ENCODE data around the gene DCLK1.

DCLK1 gene

DNA sequence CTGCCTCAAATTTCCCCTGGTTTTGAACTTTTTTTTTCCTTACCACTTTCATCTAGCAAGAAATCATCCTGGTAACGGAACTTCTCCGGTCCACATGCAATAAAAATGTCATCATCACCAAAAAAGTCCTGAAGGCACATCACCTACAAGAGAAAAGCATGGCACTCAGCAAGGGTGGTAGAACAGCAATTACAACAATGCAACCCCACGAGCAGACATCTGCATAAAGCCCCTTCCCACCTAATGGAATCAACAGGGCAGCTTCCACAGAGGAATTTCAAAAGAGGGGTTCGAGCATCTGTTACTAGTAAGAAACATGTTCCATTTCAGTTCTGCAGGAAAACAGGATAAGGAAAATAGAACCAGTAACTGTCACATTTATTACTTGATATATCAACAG lies 183.9 kb downstream of the DCLK1 start:
- DNase-seq (ENCODE audit: low read depth in 2 of 2), result no peak

DNA sequence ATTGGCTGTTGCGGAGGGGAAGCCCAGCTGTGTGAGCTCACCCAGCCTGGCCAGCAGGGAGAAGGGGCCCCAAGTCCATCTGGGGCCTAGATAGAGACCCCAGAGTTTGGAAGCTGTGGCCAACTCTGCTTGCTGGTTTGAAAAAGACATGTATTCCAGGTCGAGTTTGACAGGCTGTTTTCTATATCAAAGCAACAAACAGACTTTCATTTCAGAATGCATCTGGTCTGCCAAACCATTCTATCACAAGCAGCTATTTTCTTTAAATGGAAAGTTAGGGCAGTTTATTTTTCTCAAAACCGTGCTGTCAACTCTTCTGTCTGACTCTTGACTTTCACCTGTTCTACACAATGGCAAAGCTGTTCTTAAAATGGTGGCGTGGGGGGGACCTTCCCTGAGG lies 185.8 kb downstream of the DCLK1 start:
- no peak for DNase-seq (ENCODE audit: low read depth in 2 of 2)

DNA sequence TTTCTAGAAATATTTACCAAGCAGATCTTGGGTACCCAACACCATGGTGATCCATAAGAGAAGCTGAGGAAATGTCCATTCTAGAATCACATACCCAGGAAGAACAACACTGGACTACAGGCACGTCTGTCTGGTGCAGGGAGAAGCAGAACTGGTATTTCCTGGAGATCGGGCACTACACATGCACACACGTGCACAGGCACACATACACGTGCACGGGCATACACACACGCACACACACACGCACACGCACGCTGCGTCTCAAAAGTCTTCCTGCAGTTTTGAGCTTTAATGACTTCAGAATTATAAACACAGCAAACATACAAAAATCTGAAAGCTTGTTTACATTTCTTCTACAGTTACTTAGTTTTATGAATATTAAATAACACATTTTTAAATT lies 189.8 kb downstream of the DCLK1 start:
- DNase-seq (ENCODE audit: low read depth in 2 of 2), result no peak

DNA sequence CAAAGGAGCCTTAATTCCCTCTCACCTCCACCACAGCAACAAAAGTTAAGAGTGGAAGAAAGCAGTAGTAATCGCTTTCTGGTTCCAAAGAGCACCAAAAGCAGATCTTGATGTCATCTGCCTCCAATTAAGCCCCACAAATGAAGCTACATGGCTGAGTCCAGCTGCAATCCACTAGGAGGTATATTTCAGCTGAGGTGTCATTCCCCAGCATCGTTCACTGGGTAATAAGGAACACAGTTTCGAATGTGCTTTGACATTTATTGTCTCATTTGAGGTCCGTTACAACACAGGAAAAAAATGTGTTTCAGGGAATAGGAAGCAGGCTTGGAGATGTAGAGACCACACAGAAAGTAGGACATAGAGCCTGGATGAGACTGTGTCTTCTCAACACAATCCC lies 190.4 kb downstream of the DCLK1 start:
- DNase-seq (ENCODE audit: low read depth in 2 of 2), result no peak

DNA sequence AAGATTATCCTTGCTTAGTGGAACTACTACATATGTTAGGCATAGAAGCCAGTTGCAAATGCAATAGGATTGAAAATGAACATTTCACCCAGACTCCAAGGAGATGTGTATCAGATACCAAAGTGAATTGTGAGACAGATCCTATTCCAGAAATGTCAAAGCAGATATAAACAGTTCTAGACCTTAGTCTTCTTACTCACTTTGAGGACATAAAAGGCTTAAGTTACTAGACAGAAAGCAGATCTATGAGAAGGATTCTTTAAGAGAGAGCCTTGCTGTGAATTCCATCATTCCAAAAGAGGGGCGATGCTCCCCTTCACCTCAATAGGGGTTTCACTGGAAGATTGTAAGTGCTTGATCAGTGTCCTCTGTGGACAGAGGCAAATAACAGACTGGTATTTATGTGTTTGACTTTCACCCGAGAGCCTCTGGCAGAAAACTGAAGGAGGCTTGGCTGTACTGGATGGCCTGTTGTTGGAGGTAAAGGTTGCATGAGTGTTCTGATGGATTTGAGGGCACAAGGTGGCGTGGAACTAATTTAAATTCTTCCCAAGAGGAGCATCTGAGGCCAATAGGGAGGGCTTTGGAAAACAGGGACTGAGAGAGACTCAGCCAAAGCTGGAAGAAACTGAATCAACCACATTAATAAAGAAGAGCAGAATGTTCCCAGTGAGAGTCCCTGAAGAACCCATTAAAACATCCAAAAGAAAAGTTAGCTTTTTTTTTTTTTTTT lies 194.8 kb downstream of the DCLK1 start:
- no peak for DNase-seq (ENCODE audit: low read depth in 2 of 2)

DNA sequence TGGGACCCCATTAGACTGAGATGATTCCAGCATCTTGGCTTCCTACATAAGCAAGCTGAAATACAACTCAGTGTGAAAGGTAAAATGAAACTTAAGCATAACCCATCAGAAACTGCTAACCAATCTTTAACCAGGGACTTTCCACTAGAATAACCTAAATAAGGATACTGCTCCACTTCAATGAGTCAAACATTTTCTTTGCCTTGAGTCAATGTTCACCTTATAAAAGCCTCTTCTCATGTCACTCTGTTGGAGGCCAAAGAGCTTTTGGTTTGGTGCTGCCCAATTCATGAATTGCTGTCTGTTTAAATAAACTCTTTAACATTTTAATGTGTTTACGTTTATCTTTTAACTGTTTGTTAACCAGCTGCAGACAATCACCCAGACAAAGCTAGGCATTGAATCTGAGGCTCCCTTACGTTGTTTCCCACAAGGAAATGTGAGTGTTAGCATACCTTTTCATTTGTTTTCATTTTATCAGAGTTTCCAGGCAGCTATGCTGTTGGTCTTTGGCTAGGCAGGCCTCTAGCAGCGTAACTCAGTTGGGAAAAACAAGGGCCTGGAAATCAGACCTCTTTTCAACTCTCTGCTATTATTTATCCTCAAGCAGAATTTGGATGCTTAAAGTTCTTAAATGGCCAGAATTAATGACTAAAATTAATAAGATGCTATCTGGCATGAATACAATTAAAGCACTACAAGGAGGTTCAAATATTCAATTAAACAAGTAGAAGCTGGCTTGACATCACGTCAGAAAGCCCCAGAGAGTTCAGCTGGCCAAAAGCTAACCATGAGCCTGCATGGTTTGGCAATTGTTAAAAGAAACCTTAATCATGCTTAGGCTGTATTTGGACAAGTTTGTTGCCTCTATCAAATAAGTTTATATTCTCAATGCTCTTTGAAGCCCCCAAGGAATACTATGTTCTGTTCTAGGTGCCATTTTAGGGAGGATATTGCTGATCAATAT lies 200.2 kb downstream of the DCLK1 start:
- no peak for DNase-seq (ENCODE audit: low read depth in 2 of 2)

DNA sequence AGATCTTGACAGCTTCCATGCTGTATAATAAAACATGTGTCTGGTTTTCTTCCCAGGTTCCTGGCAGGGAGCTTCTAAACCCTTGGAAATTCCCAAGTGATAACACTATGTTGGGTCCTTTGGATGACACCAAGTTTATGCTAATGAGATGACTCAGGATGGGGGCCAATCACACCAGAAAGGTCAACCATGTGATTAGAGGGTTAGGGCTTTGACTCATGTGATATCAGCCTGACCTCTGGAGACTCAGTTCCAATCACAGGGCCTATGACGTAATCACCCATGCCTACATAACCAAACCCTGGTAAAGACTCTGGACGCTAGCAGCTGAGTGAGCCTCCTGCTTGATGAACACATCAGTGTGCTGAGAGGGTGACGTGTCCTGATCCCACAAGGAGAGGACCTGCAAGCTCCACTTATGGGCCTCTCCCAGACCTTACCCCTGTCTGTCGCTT lies 203.6 kb downstream of the DCLK1 start:
- DNase-seq (ENCODE audit: low read depth in 2 of 2), result no peak

DNA sequence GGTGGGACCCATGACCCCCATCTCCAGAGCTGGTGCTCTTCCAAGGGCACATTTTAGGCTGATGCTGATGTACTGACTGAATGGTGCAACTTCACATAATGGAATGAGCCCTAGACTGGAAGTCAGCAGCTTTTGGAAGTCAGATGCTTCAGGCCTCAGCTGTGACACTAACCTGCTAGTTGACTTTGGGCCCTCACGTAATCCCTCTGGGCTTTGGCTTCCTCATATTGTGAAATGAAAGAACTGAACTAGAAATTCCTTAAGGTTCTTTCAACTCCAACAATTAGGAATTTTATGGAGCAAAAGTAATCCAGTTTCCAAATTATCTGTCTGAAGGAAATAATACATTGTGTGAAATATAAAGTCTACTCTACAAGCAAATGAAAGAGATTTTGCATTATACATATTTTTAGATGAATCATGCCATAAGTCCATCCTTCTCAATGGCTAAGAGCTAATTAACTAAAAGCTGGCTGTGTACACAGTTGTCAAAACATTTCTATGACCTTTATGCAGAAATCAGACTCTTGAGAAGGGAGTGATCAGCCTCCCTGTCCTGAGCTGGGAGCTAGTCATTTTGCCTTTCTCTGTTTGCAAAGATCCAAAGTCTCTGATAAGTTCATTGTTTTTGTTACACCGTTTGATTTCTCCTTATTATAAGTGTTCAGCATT lies 204.2 kb downstream of the DCLK1 start:
- no peak for DNase-seq (ENCODE audit: low read depth in 2 of 2)

DNA sequence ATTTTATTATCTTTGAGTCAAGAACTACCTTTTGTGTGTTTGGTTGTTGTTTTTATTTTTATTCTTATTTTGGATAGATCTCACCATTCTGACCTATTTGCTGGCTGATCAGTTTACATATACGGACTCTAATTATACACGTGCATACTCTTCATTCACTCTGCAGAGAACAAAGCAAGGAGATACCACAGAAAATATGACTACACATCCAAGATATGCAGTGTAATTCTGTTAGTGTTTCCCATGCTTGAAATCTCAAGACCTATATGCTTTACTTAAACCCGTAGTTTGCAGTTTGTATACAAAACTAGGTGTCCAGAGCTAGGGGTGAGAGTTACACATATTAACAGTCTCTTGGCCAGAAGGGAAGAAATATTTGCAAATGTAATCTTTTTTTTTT lies 205.5 kb downstream of the DCLK1 start:
- no peak for DNase-seq (ENCODE audit: low read depth in 2 of 2)

DNA sequence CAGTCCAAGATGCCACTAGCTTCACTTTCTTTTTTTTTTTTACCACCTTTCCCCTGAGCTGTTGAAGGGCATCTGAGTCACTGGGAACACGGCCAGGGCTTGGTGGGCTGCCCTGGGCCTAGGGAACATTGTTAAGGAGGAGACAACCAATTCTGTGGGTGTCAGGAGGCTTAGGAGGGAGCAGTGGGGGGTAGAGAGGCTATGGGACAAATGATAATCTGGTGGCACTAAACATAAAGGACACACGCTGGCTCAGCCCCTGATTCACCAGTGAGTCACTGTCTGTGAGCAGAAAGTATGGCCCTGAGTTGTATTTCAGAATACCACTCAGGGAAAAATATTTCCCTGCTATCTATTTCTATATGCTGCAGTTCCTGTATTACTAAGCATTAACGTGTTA lies 207.8 kb downstream of the DCLK1 start:
- no peak for DNase-seq (ENCODE audit: low read depth in 2 of 2)

DNA sequence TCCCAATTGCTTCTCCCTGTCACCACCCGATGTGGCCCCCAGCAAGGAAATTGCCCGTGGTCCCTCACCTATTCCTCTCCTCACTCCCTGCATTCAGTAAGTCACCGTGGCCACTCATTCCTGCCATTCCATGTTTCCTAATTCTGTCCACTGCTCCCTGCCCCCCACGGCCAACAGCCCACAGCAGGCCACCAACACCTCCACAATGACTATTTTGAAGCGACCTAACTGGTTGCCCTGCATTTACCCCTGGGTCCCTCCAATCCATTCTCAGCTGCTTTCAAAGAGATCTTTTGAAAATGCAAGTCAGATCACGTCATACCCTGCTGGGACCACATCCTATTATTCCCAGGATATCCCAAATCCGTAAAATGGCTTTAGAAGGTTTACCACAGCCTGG lies 210.4 kb downstream of the DCLK1 start:
- no peak for DNase-seq (ENCODE audit: low read depth in 2 of 2)

DNA sequence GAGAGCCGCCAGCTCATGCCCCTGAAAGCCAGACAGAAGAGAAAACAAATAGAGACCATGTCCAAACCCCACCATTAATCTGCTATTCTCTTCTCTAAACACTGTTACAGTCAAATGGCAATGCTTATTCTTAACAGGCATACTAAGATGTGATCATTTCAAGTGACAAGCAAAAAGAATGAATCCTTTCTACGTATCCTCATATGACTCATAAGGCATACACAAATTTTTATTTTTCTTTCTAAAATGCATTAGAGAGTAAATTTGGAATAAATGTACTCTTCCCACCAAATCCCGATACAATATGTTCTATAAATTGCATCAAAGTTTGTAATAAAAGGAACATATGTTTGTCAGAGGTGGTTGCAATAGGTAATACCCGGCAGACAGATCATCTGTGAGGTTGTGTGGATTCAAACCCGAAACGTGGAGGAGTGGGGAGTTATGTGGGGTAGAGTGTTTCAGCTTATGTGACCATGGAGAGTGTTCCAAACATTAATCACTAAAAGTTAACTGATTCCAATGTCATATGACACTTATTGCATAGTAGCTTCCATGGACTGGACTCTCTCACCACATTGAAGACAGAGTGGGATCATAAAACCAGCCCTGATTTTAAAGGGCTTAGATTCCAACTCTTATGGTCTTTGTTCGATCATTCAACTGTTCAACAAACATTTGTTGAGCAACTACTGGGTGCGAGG lies 213.1 kb downstream of the DCLK1 start:
- DNase-seq (ENCODE audit: low read depth in 2 of 2), result no peak

DNA sequence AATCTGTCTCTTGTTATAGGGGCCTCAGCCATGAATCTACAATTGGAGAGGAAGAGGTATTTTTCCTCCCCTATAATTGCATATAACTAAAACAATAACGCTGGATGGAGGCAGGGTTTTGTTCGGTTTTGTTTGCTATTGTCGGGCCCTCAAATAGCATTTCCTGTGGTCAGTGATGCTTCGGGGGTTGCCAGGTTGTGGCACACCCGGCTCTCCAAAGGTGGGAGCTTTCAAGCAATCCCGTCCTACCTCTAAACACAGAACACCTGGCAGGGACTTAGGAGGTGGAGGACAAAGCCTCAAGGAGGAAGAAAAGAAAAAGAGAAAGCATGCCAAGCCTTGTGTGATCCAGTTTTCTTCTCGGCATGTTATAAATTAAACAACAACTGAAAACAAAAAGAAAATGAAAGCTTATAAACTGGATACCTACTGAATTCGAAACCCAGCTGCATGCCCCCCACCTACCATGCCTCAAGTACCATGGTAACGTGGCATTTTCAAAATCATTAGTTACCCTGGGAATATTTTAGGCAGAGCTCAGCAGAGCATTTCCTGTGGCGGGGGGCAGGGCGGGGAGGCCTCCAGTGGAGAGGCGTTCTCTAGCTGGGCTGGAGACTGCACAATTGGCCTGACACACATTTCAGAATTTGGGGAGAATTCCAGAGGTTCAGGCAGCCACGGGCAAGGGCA lies 213.8 kb downstream of the DCLK1 start:
- no peak for DNase-seq (ENCODE audit: low read depth in 2 of 2)

DNA sequence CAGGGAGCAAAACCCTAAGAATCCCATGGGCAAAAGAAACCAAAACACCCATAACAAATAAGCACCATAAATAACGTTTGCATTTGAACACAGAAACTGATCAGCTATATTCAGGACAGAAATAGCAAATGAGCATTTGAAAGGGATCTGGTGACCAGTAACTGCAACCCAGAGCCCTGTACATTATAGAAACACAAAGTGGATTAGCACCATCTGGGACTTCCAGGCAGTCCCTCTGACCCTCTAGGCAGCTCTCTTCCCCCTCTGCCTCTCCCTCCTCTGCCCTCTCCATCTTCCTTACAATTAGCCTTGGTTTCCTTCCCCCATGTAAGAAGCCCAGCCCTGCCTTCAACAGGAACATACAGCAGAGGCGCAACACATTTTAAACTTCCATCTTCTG lies 215.0 kb downstream of the DCLK1 start:
- no peak for DNase-seq (ENCODE audit: low read depth in 2 of 2)

DNA sequence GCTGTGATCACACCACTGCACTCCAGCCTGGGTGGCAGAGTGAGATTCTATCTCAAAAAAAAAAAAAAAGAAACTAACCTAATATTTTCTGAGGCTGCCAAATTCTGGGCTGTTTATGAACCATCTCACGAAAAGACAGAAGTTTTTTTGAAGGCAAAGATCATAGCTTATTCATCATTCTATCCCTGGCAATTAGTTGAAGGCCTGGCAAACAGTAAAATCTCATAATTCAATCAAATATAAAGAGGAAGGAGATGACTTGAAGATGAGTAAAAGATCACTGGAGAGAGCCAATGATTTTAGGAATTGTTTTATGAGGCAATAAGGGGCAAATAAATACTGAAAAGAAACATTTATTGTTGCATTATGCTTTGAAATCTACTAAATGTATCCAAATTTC lies 216.5 kb downstream of the DCLK1 start:
- DNase-seq (ENCODE audit: low read depth in 2 of 2), result no peak

DNA sequence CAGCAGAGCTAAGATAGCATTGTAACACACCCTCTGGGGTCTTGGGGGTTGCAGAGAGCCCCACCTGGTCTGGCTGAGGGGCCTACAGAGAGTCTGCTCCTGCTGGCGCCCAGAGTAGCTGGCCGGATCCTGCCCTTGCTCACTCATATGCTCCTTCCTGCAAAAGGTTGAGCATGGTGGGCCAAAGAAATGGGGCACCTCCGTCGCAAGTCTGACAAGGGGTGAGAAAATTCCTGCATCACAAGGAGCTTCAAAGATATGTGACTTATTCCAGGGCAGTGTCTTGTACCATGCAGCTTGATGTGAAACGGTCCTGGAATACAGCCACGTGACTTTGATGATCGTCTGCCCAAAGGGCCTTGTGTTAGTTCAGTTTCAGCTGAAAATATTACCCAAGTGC lies 218.3 kb downstream of the DCLK1 start:
- DNase-seq (ENCODE audit: low read depth in 2 of 2), result no peak

DNA sequence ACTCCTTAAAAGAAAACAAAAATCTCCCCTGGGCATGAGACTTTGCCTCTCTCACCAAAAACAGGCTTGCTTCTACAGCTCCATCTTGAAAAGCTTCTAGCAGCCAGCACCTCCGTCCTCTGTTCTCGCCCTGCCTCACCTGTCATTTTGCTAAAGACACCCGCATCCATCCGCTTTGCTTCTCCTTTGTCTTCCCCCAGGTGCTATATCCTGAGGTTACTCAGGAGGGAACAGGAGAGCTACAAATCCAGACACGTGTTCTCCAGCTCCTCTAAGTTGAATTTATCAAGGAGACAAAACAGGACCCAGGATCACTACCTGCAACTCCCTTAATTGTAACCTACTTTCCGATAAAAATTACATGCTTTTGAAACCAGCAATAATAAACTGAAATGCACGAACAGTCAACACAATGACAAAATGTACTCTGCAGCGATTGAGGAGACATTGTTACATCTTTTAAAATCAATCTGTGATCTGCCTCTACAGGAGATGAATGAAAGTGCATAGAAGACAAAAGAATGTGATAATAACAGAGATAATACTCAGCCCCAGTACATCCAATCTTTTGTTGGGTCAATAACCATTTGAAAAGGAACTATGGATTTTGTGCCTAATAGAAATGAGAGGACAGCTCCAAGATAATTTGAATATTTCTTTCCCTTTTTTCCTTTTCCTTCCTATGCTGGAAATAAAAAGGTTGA lies 221.2 kb downstream of the DCLK1 start:
- no peak for DNase-seq (ENCODE audit: low read depth in 2 of 2)

DNA sequence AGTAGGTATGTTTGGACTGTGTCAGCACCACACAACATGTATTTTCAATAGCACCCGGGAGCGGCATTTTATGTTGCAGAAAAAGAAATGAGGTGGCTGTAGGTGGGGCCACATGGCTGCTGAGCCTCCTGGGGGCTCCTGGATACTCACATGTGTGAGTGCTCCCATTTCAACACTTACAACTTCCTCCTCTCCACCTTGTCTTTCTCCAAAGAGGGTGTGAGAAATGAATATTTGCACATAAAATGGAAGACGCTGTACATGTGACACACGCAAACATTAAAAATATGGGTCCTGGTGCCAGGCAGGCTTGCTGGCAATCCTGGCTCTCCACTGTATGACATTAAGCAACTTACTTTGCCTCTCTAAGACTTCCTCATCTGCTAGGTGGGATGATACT lies 222.1 kb downstream of the DCLK1 start:
- no peak for DNase-seq (ENCODE audit: low read depth in 2 of 2)

DNA sequence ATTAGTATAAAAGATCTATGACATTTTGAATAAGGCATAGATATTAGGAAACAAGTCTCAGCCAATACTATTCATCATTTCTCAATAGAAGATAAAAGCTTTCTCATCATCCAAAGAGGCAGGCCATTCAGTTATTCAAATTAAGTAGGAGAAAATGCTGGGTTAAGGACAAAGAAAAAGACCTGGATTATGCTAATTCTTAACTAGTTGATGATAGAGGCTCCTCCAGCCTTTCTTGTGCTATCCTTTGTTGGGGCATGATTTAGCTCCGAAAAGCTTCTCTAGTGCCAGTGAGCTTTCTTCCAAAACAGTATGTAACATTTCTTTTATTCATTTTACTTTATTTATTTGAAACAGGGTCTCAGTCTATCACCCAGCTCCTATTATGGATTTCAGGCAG lies 223.0 kb downstream of the DCLK1 start:
- DNase-seq (ENCODE audit: low read depth in 2 of 2), result no peak

DNA sequence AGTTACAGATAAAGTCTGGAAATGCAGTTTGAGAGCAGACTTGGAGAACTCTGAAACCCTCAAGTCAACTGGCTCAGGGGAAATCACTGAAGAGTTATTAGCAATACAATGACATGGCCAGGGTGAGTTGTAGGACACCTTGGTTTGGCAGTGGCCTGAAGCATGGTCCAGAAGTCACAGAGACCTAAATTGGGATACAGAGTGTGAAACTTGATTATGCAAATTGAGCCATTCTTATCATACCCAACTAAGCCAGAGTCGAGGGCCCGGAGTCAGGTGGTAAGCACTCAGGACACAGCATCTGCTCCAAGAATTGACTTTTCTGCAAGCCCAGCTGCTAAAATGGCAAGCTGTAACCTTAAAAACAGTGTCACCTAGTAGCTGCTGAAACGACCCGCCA lies 224.5 kb downstream of the DCLK1 start:
- no peak for DNase-seq (ENCODE audit: low read depth in 2 of 2)

DNA sequence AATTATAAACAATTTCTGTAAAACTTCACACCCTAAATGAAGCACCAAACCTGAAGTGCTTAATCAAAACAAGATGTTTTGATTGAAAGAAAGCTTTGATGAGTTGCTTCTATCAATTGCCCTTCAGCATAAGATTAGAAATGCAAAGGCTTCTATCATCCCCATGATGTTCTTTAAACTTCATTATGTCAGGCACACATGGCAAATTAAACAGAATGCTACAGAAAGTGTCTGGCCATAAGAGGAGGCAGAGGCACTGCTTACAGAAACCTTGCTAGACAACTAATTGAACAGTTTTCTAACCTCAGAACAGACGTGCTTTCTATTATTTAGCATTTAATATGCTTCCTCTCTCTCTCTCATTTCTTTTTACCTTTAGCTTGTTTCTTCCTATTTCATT lies 228.1 kb downstream of the DCLK1 start:
- no peak for DNase-seq (ENCODE audit: low read depth in 2 of 2)
